Measurements from ENCODE around the gene LONP2. TPM values are rescaled to one million over a fixed set of nuclear protein-coding genes. Genes with fewer than 3 reads are reported as not detected.

LONP2 gene
- polyA plus RNA-seq, 1 donor from 2014 or later = 38.6 TPM

- H3K9me2 ChIP-seq (ENCODE audit: insufficient read depth, low read length) = no peaks in the 10 kb centered on the region
- H3F3A ChIP-seq (ENCODE audit: insufficient read depth, low read length, poor library complexity, severe bottlenecking) = no peaks in the 10 kb centered on the region
- no peak overlapping the region for H3K4me3 ChIP-seq (ENCODE audit: low read length)
- no peak overlapping the region for H3K9ac ChIP-seq (ENCODE audit: low read length)
- H2AFZ ChIP-seq (ENCODE audit: low read depth, low read length) = no peak overlapping the region
- H4K20me1 ChIP-seq (ENCODE audit: insufficient read depth) = no peaks in the 10 kb centered on the region
- H3K79me2 ChIP-seq (replicated peaks; ENCODE audit: insufficient read depth, low read length) = no peaks in the 10 kb centered on the region
- H3K27ac ChIP-seq (ENCODE audit: low read length) = no peak overlapping the region
- no peaks in the 10 kb centered on the region for H3K27me3 ChIP-seq (ENCODE audit: insufficient read depth, low read depth, low read length)
- H3K9me3 ChIP-seq (ENCODE audit: low read length) = no peaks in the 10 kb centered on the region
- H3K4me2 ChIP-seq (ENCODE audit: low read length) = no peak overlapping the region
- TF ChIP-seq RAD21 (conservative IDR thresholded peaks at IDR 0.05) (no peak), EZH2 (IDR thresholded peaks at IDR 0.05; ENCODE audit: borderline replicate concordance, insufficient read depth, low read length, poor library complexity, severe bottlenecking) (no peak), EP300 (conservative IDR thresholded peaks at IDR 0.05; ENCODE audit: poor library complexity, severe bottlenecking) (no peak), MXI1 (conservative IDR thresholded peaks at IDR 0.05; ENCODE audit: poor library complexity, severe bottlenecking) (no peak), SMC3 (conservative IDR thresholded peaks at IDR 0.05; ENCODE audit: poor library complexity) (no peak), TAF1 (IDR thresholded peaks at IDR 0.05; ENCODE audit: low read depth) (no peak), POLR2AphosphoS5 (IDR thresholded peaks at IDR 0.05) (no peak)
- TF ChIP-seq, protein P1, sequence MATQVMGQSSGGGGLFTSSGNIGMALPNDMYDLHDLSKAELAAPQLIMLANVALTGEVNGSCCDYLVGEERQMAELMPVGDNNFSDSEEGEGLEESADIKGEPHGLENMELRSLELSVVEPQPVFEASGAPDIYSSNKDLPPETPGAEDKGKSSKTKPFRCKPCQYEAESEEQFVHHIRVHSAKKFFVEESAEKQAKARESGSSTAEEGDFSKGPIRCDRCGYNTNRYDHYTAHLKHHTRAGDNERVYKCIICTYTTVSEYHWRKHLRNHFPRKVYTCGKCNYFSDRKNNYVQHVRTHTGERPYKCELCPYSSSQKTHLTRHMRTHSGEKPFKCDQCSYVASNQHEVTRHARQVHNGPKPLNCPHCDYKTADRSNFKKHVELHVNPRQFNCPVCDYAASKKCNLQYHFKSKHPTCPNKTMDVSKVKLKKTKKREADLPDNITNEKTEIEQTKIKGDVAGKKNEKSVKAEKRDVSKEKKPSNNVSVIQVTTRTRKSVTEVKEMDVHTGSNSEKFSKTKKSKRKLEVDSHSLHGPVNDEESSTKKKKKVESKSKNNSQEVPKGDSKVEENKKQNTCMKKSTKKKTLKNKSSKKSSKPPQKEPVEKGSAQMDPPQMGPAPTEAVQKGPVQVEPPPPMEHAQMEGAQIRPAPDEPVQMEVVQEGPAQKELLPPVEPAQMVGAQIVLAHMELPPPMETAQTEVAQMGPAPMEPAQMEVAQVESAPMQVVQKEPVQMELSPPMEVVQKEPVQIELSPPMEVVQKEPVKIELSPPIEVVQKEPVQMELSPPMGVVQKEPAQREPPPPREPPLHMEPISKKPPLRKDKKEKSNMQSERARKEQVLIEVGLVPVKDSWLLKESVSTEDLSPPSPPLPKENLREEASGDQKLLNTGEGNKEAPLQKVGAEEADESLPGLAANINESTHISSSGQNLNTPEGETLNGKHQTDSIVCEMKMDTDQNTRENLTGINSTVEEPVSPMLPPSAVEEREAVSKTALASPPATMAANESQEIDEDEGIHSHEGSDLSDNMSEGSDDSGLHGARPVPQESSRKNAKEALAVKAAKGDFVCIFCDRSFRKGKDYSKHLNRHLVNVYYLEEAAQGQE (IDR thresholded peaks at IDR 0.05; ENCODE audit: borderline replicate concordance) = no peak
- TF ChIP-seq, protein P2, sequence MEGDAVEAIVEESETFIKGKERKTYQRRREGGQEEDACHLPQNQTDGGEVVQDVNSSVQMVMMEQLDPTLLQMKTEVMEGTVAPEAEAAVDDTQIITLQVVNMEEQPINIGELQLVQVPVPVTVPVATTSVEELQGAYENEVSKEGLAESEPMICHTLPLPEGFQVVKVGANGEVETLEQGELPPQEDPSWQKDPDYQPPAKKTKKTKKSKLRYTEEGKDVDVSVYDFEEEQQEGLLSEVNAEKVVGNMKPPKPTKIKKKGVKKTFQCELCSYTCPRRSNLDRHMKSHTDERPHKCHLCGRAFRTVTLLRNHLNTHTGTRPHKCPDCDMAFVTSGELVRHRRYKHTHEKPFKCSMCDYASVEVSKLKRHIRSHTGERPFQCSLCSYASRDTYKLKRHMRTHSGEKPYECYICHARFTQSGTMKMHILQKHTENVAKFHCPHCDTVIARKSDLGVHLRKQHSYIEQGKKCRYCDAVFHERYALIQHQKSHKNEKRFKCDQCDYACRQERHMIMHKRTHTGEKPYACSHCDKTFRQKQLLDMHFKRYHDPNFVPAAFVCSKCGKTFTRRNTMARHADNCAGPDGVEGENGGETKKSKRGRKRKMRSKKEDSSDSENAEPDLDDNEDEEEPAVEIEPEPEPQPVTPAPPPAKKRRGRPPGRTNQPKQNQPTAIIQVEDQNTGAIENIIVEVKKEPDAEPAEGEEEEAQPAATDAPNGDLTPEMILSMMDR (IDR thresholded peaks at IDR 0.05; ENCODE audit: poor library complexity, severe bottlenecking) = no peak
- no peaks in the 10 kb centered on the region for H3K36me3 ChIP-seq (ENCODE audit: insufficient read depth, low read length)
Measured at GRCh38 chr16:48334325-48334724, 90.2 kb downstream of the LONP2 start.

GRCh38 chr16:48335961-48336360 is 91.9 kb downstream of the LONP2 start:
- no peak overlapping the region for H3K4me3 ChIP-seq (ENCODE audit: low read length)
- H3K9me3 ChIP-seq (ENCODE audit: low read length) = no peaks in the 10 kb centered on the region
- no peak overlapping the region for H3K4me2 ChIP-seq (ENCODE audit: low read length)
- no peaks in the 10 kb centered on the region for H3K9me2 ChIP-seq (ENCODE audit: insufficient read depth, low read length)
- H3K79me2 ChIP-seq (replicated peaks; ENCODE audit: insufficient read depth, low read length) = no peaks in the 10 kb centered on the region
- H3K9ac ChIP-seq (ENCODE audit: low read length) = no peak overlapping the region
- H3K27me3 ChIP-seq (ENCODE audit: insufficient read depth, low read depth, low read length) = no peaks in the 10 kb centered on the region
- H3K36me3 ChIP-seq (ENCODE audit: insufficient read depth, low read length) = no peaks in the 10 kb centered on the region
- TF ChIP-seq, protein P2 (IDR thresholded peaks at IDR 0.05; ENCODE audit: poor library complexity, severe bottlenecking) = no peak
- TF ChIP-seq SMC3 (conservative IDR thresholded peaks at IDR 0.05; ENCODE audit: poor library complexity) = no peak
- TF ChIP-seq, protein P1 (IDR thresholded peaks at IDR 0.05; ENCODE audit: borderline replicate concordance) = no peak
- no peak for TF ChIP-seq MXI1 (conservative IDR thresholded peaks at IDR 0.05; ENCODE audit: poor library complexity, severe bottlenecking)
- TF ChIP-seq TAF1 (IDR thresholded peaks at IDR 0.05; ENCODE audit: low read depth) = no peak
- TF ChIP-seq EP300 (conservative IDR thresholded peaks at IDR 0.05; ENCODE audit: poor library complexity, severe bottlenecking) = no peak
- no peak for TF ChIP-seq RAD21 (conservative IDR thresholded peaks at IDR 0.05)
- no peak for TF ChIP-seq POLR2AphosphoS5 (IDR thresholded peaks at IDR 0.05)
- TF ChIP-seq EZH2 (IDR thresholded peaks at IDR 0.05; ENCODE audit: borderline replicate concordance, insufficient read depth, low read length, poor library complexity, severe bottlenecking) = no peak
- H2AFZ ChIP-seq (ENCODE audit: low read depth, low read length) = no peak overlapping the region
- H3F3A ChIP-seq (ENCODE audit: insufficient read depth, low read length, poor library complexity, severe bottlenecking) = no peaks in the 10 kb centered on the region
- no peaks in the 10 kb centered on the region for H4K20me1 ChIP-seq (ENCODE audit: insufficient read depth)
- H3K27ac ChIP-seq (ENCODE audit: low read length) = no peak overlapping the region

All from neural cell (in vitro differentiated cells).